ENCODE measurements around the gene KCNC4. TPM values are rescaled to one million over a fixed set of nuclear protein-coding genes. Genes with fewer than 3 reads are reported as not detected.

Gene KCNC4
- total and polyA plus RNA-seq, 2 donors (not counting 1 experiment from before 2014, with no cell fraction given): 0.66 to 0.76 TPM

DNA sequence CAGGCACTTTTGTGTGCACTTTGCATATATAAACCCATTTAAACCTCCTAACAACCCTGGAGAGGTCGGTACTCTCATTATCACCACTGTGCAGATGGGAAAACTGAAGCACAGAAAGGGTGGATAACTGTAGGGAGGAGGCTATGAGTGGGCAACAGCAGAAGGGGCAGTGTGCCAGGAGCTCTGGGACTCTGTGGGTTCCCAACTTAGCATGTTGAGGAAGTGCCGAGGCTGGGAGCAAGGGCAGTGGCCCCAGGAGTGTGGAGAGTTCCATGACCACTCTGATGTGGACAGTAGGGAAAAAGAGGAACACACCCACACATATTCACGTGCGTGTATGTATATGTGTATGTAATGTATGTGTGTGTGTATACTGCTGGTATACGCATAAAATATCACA is 25.7 kb upstream of the KCNC4 start:
- Histone ChIP-seq H3K79me2 (ENCODE audit: control insufficient read depth, insufficient read depth, low read length) (no peaks in the 10 kb centered on the region), H3K27ac (ENCODE audit: insufficient read depth, low read length) (no peak overlapping the region), H3K9me3 (ENCODE audit: control insufficient read depth, insufficient read depth, low read depth, low read length) (no peaks in the 10 kb centered on the region), H3K4me1 (ENCODE audit: control insufficient read depth, extremely low read depth, insufficient read depth, low read length) (peaks cover 3% of the 10 kb centered on the region), H3K4me2 (ENCODE audit: extremely low read depth, insufficient read depth, low read length) (no peak overlapping the region), H2AFZ (ENCODE audit: low read length) (no peak overlapping the region), H4K20me1 (ENCODE audit: control insufficient read depth, extremely low read depth, insufficient read depth, low read length) (no peaks in the 10 kb centered on the region), H3K36me3 (ENCODE audit: control insufficient read depth, insufficient read depth, low read length) (no peaks in the 10 kb centered on the region), H3K27me3 (ENCODE audit: control insufficient read depth, insufficient read depth, low read length) (peaks cover 14% of the 10 kb centered on the region), H3K9ac (ENCODE audit: insufficient read depth, low read length) (no peak overlapping the region), H3K4me3 (replicated peaks in 1 of 4; ENCODE audit: control extremely low read depth in 1 of 4, insufficient read depth in 1 of 4, low read depth in 3 of 4, low read length in 4 of 4) (no peak overlapping the region)
- DNase-seq (ENCODE audit: low read depth in 2 of 2): no peak
- TF ChIP-seq, protein P1, sequence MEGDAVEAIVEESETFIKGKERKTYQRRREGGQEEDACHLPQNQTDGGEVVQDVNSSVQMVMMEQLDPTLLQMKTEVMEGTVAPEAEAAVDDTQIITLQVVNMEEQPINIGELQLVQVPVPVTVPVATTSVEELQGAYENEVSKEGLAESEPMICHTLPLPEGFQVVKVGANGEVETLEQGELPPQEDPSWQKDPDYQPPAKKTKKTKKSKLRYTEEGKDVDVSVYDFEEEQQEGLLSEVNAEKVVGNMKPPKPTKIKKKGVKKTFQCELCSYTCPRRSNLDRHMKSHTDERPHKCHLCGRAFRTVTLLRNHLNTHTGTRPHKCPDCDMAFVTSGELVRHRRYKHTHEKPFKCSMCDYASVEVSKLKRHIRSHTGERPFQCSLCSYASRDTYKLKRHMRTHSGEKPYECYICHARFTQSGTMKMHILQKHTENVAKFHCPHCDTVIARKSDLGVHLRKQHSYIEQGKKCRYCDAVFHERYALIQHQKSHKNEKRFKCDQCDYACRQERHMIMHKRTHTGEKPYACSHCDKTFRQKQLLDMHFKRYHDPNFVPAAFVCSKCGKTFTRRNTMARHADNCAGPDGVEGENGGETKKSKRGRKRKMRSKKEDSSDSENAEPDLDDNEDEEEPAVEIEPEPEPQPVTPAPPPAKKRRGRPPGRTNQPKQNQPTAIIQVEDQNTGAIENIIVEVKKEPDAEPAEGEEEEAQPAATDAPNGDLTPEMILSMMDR (conservative IDR thresholded peaks at IDR 0.05 in 1 of 2, IDR thresholded peaks at IDR 0.05 in 1 of 2; ENCODE audit: low read depth in 1 of 2, low read length in 2 of 2): no peak
- TF ChIP-seq EZH2 (IDR thresholded peaks at IDR 0.05; ENCODE audit: low read length, missing control alignments): no peak

DNA sequence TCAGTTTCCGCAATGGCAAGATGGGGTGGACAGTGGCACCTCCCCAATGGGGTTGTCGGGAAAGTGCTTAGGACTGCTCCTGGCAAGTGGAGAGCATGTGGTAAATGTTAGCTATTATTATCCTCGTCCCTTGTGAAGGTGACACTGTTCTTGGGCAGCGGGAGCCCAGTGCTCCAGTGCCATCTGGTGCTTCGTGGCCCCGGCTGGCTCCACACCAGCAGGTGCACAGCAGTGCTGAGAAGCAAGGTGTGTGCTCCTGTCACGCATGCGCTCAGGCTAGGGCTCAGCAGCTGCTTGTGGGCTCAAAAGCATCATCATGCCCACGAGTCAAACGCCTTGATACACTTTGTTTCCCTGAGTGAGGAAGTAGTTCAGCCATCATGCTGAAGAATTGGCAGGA is 24.9 kb upstream of the KCNC4 start:
- H3K27ac ChIP-seq (ENCODE audit: insufficient read depth, low read length): no peak overlapping the region
- H3K27me3 ChIP-seq (ENCODE audit: control insufficient read depth, insufficient read depth, low read length): peaks cover 14% of the 10 kb centered on the region
- no peak overlapping the region for H3K9ac ChIP-seq (ENCODE audit: insufficient read depth, low read length)
- no peak overlapping the region for H3K4me3 ChIP-seq (replicated peaks in 1 of 4; ENCODE audit: control extremely low read depth in 1 of 4, insufficient read depth in 1 of 4, low read depth in 3 of 4, low read length in 4 of 4)
- H4K20me1 ChIP-seq (ENCODE audit: control insufficient read depth, extremely low read depth, insufficient read depth, low read length): no peaks in the 10 kb centered on the region
- H3K36me3 ChIP-seq (ENCODE audit: control insufficient read depth, insufficient read depth, low read length): no peaks in the 10 kb centered on the region
- H3K4me1 ChIP-seq (ENCODE audit: control insufficient read depth, extremely low read depth, insufficient read depth, low read length): peaks cover 3% of the 10 kb centered on the region
- H3K4me2 ChIP-seq (ENCODE audit: extremely low read depth, insufficient read depth, low read length): no peak overlapping the region
- H3K9me3 ChIP-seq (ENCODE audit: control insufficient read depth, insufficient read depth, low read depth, low read length): no peaks in the 10 kb centered on the region
- no peak overlapping the region for H2AFZ ChIP-seq (ENCODE audit: low read length)
- no peak for DNase-seq (ENCODE audit: low read depth in 2 of 2)
- TF ChIP-seq, protein P1 (conservative IDR thresholded peaks at IDR 0.05 in 1 of 2, IDR thresholded peaks at IDR 0.05 in 1 of 2; ENCODE audit: low read depth in 1 of 2, low read length in 2 of 2): no peak
- no peak for TF ChIP-seq EZH2 (IDR thresholded peaks at IDR 0.05; ENCODE audit: low read length, missing control alignments)
- H3K79me2 ChIP-seq (ENCODE audit: control insufficient read depth, insufficient read depth, low read length): no peaks in the 10 kb centered on the region

DNA sequence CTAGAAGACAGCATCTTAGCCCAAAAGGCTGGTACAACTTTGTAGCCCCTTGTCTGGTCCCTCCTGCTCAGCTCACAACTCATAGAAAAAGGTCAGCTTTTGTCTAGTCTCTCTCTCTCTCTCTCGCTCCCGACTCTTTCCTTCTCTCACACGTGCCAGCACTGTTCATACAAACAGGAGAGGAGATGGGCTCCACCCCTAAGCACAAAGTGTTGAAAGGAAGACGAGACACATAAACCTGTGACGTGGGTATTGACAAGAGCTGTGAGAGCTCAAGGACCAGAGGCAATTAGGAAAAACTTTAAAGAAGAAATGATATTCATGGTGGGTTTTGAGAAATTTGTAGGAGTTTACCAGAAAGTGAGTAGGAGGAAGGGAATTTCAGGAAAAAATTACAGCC is 23.6 kb upstream of the KCNC4 start:
- Histone ChIP-seq H4K20me1 (ENCODE audit: control insufficient read depth, extremely low read depth, insufficient read depth, low read length) (no peaks in the 10 kb centered on the region), H3K9me3 (ENCODE audit: control insufficient read depth, insufficient read depth, low read depth, low read length) (no peaks in the 10 kb centered on the region), H3K4me1 (ENCODE audit: control insufficient read depth, extremely low read depth, insufficient read depth, low read length) (peaks cover 3% of the 10 kb centered on the region), H3K79me2 (ENCODE audit: control insufficient read depth, insufficient read depth, low read length) (no peaks in the 10 kb centered on the region), H3K36me3 (ENCODE audit: control insufficient read depth, insufficient read depth, low read length) (no peaks in the 10 kb centered on the region), H3K4me3 (replicated peaks in 1 of 4; ENCODE audit: control extremely low read depth in 1 of 4, insufficient read depth in 1 of 4, low read depth in 3 of 4, low read length in 4 of 4) (no peak overlapping the region), H3K27me3 (ENCODE audit: control insufficient read depth, insufficient read depth, low read length) (peaks cover 14% of the 10 kb centered on the region), H3K9ac (ENCODE audit: insufficient read depth, low read length) (no peak overlapping the region), H3K4me2 (ENCODE audit: extremely low read depth, insufficient read depth, low read length) (no peak overlapping the region), H2AFZ (ENCODE audit: low read length) (no peak overlapping the region), H3K27ac (ENCODE audit: insufficient read depth, low read length) (no peak overlapping the region)
- DNase-seq (ENCODE audit: low read depth in 2 of 2): no peak
- TF ChIP-seq EZH2 (IDR thresholded peaks at IDR 0.05; ENCODE audit: low read length, missing control alignments): no peak
- TF ChIP-seq, protein P1 (conservative IDR thresholded peaks at IDR 0.05 in 1 of 2, IDR thresholded peaks at IDR 0.05 in 1 of 2; ENCODE audit: low read depth in 1 of 2, low read length in 2 of 2): no peak
